GM12878 (cell line): Measurements from ENCODE around the gene ZDHHC19.

Experiments used
- CEBPB ChIP-seq, 2 experiments: fragments of 150-350 bp in 1 of 2; IDR thresholded peaks; 2 replicates each; pipeline ENCODE4 v1.6.1; 2012 to 2014; ENCODE audit warnings: low read depth in 2 of 2, low read length in 2 of 2, borderline replicate concordance in 1 of 2, inconsistent platforms in 1 of 2
- EZH2 ChIP-seq: IDR thresholded peaks from 2 replicates; pipeline ENCODE4 v1.6.1; 2012; ENCODE audit warnings: low read depth, mild to moderate bottlenecking, control low read depth, inconsistent platforms, low read length, borderline replicate concordance; ENCODE audit not compliant: control insufficient read depth
- JUNB ChIP-seq: IDR thresholded peaks from 2 replicates; pipeline ENCODE4 v1.6.1; 2016; ENCODE audit warnings: antibody characterized with exemption, mild to moderate bottlenecking
- MXI1 ChIP-seq: fragments of 150-350 bp; IDR thresholded peaks from 2 replicates; pipeline ENCODE4 v1.6.1; 2011; ENCODE audit warnings: low read depth, mild to moderate bottlenecking, inconsistent platforms, low read length, improper control_type of control experiment
- TF ChIP-seq, protein P1 (sequence below), 3 experiments: IDR thresholded peaks in 2 of 3; conservative IDR thresholded peaks in 1 of 3; 2 replicates each; pipeline ENCODE4 v1.5.1; 2011; ENCODE audit warnings: low read depth in 3 of 3, low read length in 3 of 3, mild to moderate bottlenecking in 3 of 3, control low read depth in 2 of 3, moderate library complexity in 2 of 3, inconsistent platforms in 1 of 3, mixed read lengths in 1 of 3; ENCODE audit not compliant: control insufficient read depth in 2 of 3, insufficient read depth in 1 of 3; ENCODE audit errors: extremely low read depth in 1 of 3
- TF ChIP-seq, protein P2 (sequence below): IDR thresholded peaks from 2 replicates; pipeline ENCODE4 v1.6.1; 2012; ENCODE audit warnings: improper control_type of control experiment, low read depth, low read length; ENCODE audit not compliant: insufficient replicate concordance

DNA sequence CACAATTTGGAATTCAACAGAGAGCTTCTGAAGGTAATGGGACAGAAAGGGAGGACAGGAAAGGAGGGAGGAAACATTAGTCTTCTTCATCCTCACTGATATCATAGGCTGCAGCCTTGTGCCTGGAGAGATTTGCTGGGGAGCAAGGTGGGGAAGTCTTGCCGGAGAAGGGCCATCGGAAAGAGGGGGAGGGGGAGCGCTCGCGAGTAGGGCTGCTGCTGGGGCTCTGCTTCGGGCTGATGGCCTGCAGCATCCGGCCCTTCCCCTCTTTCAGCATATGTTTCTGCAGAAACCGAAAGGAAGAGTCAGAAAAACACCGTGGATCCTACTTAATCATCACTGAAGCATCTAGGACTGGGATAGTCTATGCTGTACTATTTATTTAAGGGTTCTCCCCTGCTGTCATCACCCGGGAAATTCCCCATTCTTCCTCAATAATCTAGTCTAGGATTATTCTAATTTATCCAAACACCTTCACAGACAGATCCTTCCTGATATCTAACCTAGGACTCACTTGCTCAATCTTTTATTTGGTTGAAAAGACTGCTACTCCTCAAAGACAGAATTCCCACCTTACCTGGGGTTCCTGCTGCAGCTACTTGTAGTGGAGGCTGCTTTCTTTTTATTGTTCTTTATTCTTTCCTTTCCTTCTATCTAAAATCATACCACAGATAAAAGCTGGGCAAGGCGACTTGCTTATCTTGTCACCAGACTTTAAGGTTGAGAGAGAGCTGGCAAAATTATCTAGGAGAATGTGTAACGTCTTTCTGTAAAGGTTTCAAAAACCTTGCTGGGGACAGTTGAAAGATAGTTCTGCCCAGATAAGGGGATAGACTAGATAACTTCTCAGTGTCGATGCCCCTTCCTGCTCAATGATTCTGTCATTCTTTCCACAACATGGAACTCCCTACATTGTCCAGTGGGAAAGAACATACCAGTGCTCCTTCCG is 27.7 kb upstream of the ZDHHC19 start:
- TF ChIP-seq MXI1 (no peak), EZH2 (no peak), JUNB (no peak), CEBPB (IDR thresholded peaks at IDR 0.05; ENCODE audit: borderline replicate concordance in 1 of 2, low read depth in 2 of 2, low read length in 2 of 2) (no peak)
- TF ChIP-seq, protein P1, sequence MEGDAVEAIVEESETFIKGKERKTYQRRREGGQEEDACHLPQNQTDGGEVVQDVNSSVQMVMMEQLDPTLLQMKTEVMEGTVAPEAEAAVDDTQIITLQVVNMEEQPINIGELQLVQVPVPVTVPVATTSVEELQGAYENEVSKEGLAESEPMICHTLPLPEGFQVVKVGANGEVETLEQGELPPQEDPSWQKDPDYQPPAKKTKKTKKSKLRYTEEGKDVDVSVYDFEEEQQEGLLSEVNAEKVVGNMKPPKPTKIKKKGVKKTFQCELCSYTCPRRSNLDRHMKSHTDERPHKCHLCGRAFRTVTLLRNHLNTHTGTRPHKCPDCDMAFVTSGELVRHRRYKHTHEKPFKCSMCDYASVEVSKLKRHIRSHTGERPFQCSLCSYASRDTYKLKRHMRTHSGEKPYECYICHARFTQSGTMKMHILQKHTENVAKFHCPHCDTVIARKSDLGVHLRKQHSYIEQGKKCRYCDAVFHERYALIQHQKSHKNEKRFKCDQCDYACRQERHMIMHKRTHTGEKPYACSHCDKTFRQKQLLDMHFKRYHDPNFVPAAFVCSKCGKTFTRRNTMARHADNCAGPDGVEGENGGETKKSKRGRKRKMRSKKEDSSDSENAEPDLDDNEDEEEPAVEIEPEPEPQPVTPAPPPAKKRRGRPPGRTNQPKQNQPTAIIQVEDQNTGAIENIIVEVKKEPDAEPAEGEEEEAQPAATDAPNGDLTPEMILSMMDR (IDR thresholded peaks at IDR 0.05 in 2 of 3, conservative IDR thresholded peaks at IDR 0.05 in 1 of 3; ENCODE audit: control insufficient read depth in 2 of 3, extremely low read depth in 1 of 3, insufficient read depth in 1 of 3, low read depth in 3 of 3, low read length in 3 of 3) = no peak
- TF ChIP-seq, protein P2, sequence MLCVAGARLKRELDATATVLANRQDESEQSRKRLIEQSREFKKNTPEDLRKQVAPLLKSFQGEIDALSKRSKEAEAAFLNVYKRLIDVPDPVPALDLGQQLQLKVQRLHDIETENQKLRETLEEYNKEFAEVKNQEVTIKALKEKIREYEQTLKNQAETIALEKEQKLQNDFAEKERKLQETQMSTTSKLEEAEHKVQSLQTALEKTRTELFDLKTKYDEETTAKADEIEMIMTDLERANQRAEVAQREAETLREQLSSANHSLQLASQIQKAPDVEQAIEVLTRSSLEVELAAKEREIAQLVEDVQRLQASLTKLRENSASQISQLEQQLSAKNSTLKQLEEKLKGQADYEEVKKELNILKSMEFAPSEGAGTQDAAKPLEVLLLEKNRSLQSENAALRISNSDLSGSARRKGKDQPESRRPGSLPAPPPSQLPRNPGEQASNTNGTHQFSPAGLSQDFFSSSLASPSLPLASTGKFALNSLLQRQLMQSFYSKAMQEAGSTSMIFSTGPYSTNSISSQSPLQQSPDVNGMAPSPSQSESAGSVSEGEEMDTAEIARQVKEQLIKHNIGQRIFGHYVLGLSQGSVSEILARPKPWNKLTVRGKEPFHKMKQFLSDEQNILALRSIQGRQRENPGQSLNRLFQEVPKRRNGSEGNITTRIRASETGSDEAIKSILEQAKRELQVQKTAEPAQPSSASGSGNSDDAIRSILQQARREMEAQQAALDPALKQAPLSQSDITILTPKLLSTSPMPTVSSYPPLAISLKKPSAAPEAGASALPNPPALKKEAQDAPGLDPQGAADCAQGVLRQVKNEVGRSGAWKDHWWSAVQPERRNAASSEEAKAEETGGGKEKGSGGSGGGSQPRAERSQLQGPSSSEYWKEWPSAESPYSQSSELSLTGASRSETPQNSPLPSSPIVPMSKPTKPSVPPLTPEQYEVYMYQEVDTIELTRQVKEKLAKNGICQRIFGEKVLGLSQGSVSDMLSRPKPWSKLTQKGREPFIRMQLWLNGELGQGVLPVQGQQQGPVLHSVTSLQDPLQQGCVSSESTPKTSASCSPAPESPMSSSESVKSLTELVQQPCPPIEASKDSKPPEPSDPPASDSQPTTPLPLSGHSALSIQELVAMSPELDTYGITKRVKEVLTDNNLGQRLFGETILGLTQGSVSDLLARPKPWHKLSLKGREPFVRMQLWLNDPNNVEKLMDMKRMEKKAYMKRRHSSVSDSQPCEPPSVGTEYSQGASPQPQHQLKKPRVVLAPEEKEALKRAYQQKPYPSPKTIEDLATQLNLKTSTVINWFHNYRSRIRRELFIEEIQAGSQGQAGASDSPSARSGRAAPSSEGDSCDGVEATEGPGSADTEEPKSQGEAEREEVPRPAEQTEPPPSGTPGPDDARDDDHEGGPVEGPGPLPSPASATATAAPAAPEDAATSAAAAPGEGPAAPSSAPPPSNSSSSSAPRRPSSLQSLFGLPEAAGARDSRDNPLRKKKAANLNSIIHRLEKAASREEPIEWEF = no peak
